Ovary (tissue), 9 donors: ENCODE data around the gene FMNL1. TPM values are rescaled to one million over a fixed set of nuclear protein-coding genes. Genes with fewer than 3 reads are reported as not detected.
"Not testable (repeated sequence)": the region's sequence is repeated elsewhere in the genome, so short reads cannot be mapped to it uniquely, and the experiment has no call there.

Source experiments
- DNase-seq, 5 donors: peaks; one replicate each; pipeline ENCODE4 v3.0.0-alpha.2; 2019 to 2020
- H3K27ac ChIP-seq, 2 donors: fragments of 200-600 bp; one replicate each; pipeline versions ENCODE4 v1.5.1 to v1.8.0; 2019 to 2022
- H3K27me3 ChIP-seq: fragments of 200-600 bp; one replicate; pipeline ENCODE4 v1.8.0; 2022
- H3K36me3 ChIP-seq: fragments of 200-600 bp; sonication (generic); one replicate; pipeline ENCODE4 v1.5.1; 2019
- H3K4me1 ChIP-seq: one replicate; pipeline ENCODE4 v1.8.1; 2013; ENCODE audit warnings: mild to moderate bottlenecking, moderate library complexity; ENCODE audit not compliant: insufficient read depth
- H3K4me3 ChIP-seq: fragments of 200-600 bp; sonication (generic); one replicate; pipeline ENCODE4 v1.5.1; 2017
- H3K9me3 ChIP-seq, 2 donors: fragments of 200-600 bp in 1 of 2; sonication (generic) in 1 of 2; one replicate each; pipeline versions ENCODE4 v1.5.1 to v1.8.1; 2013 to 2019; ENCODE audit warnings: mild to moderate bottlenecking in 1 of 2, moderate library complexity in 1 of 2
- EP300 ChIP-seq: sonication (generic); formaldehyde crosslinking; IDR thresholded peaks from one replicate; pipeline ENCODE4 v1.6.1; 2017; ENCODE audit warnings: antibody characterized with exemption
- POLR2A ChIP-seq: fragments of 450-650 bp; IDR thresholded peaks from one replicate; pipeline ENCODE4 v1.6.1; 2017; ENCODE audit warnings: antibody characterized with exemption, mild to moderate bottlenecking, moderate library complexity
- WGBS, 3 donors: extraction: QIAGEN DNeasy Blood & Tissue Kit in 1 of 3; methylation state at CpG; one replicate each; pipeline versions ENCODE4 v1.1.5 to v1.1.7; 2013 to 2017; 5-methylcytosine and 5-hydroxymethylcytosine counted together
- intact Hi-C, 4 donors: fragments of 100-400 bp; cut with DNase I; formaldehyde crosslinking; loops; one replicate each; pipeline versions ENCODE4 v1.11.0 to v1.15.1; 2022 to 2023
- polyA plus RNA-seq, 2 donors: library from polyadenylated mRNA; stranded (reverse); fragments of 200-250 nt in 1 of 2; fragments of 350-450 nt in 1 of 2; fragmentation: Illumina TruSeq in 1 of 2; extraction: RNeasy Lipid Tissue Mini Kit (QIAGEN cat#74804) in 1 of 2; gene quantifications; one replicate each; pipeline ENCODE4 v1.2.3, GENCODE V29; 2013 to 2014
- total RNA-seq, 7 donors: library from RNA; depleted of rRNA in 2 of 7; stranded (reverse); fragments of >200 nt in 2 of 7; fragmentation: NEBNext Ultra II Directional in 3 of 7; extraction: Animal tissue kit (Norgen Biotek cat#: 25700) in 3 of 7; gene quantifications; one replicate each; pipeline versions ENCODE4 v1.1.0 to v1.2.4, GENCODE V29; 2016 to 2023
- TF ChIP-seq, protein P1 (sequence below), 3 donors: fragments of 450-650 bp in 2 of 3; fragments of 200-600 bp in 1 of 3; IDR thresholded peaks; one replicate each; pipeline versions ENCODE4 v1.5.1 to v1.8.0; 2016 to 2022; ENCODE audit warnings: antibody characterized with exemption in 3 of 3, mild to moderate bottlenecking in 1 of 3
- donor health status: DM: no; HTN: no; CAD: no; lungs with moderate emphysema.
- donor health status: DM: no; HTN: no; CAD: no.
- donor health status: Bipolar disorder and iron deficiency.
- donor health status: DM: yes; HTN: yes; CAD: no.
- donor health status: DM: no; HTN: no; CAD: no.
- donor health status: DM: yes; HTN: yes; CAD: no.

Gene FMNL1
- total and polyA plus RNA-seq, 9 donors = 2.1 to 24.0 (median 6.1) TPM

DNA sequence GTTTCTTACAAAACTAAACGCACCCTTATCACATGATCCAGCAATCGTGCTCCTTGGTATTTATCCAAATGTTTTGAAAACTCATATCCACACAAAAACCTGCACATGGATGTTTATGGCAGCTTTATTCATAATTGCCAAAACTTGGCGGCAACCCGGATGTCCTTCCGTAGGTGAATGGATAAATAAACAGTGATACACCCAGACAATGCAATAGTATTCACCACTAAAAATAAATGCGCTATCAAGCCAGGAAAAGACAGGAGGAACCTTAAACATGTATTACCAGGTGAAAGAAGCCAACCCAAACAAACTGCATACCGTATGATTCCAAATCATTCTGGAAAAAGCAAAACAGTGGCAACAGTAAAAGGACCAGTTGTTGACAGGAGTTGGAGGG, 30.2 kb downstream of the FMNL1 start:
- Histone ChIP-seq H3K4me3 (no peak overlapping the region), H3K27me3 (no peaks in the 10 kb centered on the region), H3K4me1 (peaks cover 3% of the 10 kb centered on the region), H3K36me3 (no peaks in the 10 kb centered on the region), H3K9me3 (no peaks in the 10 kb centered on the region), H3K27ac (no peak overlapping the region)
- no peak for DNase-seq
- TF ChIP-seq EP300 = no peak
- TF ChIP-seq, protein P1, sequence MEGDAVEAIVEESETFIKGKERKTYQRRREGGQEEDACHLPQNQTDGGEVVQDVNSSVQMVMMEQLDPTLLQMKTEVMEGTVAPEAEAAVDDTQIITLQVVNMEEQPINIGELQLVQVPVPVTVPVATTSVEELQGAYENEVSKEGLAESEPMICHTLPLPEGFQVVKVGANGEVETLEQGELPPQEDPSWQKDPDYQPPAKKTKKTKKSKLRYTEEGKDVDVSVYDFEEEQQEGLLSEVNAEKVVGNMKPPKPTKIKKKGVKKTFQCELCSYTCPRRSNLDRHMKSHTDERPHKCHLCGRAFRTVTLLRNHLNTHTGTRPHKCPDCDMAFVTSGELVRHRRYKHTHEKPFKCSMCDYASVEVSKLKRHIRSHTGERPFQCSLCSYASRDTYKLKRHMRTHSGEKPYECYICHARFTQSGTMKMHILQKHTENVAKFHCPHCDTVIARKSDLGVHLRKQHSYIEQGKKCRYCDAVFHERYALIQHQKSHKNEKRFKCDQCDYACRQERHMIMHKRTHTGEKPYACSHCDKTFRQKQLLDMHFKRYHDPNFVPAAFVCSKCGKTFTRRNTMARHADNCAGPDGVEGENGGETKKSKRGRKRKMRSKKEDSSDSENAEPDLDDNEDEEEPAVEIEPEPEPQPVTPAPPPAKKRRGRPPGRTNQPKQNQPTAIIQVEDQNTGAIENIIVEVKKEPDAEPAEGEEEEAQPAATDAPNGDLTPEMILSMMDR (IDR thresholded peaks at IDR 0.05) = no peak
- TF ChIP-seq POLR2A = no peak
- 24 to 44% (median 38%) methylated on average over 7 of the region's 7 CpGs for WGBS, 3 donors
- intact Hi-C loops = no loop called here

- H3K4me1 ChIP-seq, intact Hi-C loops, H3K27ac ChIP-seq, H3K4me3 ChIP-seq, H3K36me3 ChIP-seq, H3K27me3 ChIP-seq, H3K9me3 ChIP-seq, DNase-seq: not testable (repeated sequence)
- 90 to 94% (median 91%) methylated on average over 7 of the region's 7 CpGs for WGBS, 3 donors
Measured at GRCh38 chr17:45253237-45253636, 31.6 kb downstream of the FMNL1 start.

DNA sequence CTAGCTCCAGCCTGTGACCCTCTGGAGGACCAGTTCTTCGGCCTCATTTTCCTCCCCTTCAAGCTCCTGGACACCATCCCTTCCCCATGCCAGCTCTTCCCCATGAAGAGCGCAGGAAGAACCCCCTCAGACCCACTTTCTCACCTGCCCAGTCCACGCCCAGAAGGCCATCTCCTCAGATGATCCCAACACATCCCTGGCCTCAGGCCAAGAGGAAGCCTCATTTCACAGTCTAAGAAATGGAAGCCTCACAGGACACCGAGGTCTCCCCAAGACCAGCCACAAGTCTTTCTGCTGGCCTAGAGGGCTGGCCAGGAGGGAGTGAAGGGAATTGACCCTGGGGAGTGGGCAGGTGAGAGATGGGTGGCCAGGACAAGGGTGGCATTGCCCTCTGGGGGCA, 32.2 kb downstream of the FMNL1 start:
- TF ChIP-seq POLR2A (no peak), EP300 (no peak)
- TF ChIP-seq, protein P1 (IDR thresholded peaks at IDR 0.05) = no peak
- no peaks in the 10 kb centered on the region for H3K9me3 ChIP-seq

DNA sequence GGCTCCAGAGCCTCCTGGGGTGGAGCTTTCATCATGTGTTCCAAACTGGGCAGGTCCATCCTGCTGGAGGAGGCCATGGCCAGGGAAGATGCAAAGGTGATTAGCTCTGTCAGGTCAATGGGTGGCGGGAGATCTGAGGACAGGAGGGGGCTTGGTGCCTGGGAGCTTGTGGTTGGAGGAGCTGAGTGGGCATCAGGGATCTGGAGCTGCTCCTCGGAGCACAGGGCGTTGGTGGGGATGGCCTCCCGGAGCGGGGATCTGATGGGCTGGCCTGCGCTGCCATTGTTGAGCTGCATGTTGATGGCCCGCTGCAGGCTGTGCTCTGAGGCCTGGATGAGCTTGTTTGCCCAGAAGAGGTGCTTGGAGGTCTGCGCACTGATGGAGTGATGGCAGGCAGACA, 33.7 kb downstream of the FMNL1 start:
- Histone ChIP-seq H3K4me3 (no peak overlapping the region), H3K27me3 (no peaks in the 10 kb centered on the region), H3K27ac (no peak overlapping the region), H3K36me3 (no peaks in the 10 kb centered on the region), H3K9me3 (no peaks in the 10 kb centered on the region), H3K4me1 (no peaks in the 10 kb centered on the region)
- DNase-seq = no peak
- 94 to 96% (median 94%) methylated on average over 8 of the region's 8 CpGs for WGBS, 3 donors
- TF ChIP-seq POLR2A (no peak), EP300 (no peak)
- TF ChIP-seq, protein P1 (IDR thresholded peaks at IDR 0.05) = no peak
- intact Hi-C loops = no loop called here

More for the DNA sequence above, 32.2 kb downstream of the FMNL1 start:
- no peak for DNase-seq
- intact Hi-C loops = no loop called here
- H3K27me3 ChIP-seq = no peaks in the 10 kb centered on the region
- 90 to 97% (median 92%) methylated on average over 4 of the region's 4 CpGs for WGBS, 3 donors
- no peak overlapping the region for H3K4me3 ChIP-seq
- no peaks in the 10 kb centered on the region for H3K4me1 ChIP-seq
- H3K36me3 ChIP-seq = no peaks in the 10 kb centered on the region
- H3K27ac ChIP-seq = no peak overlapping the region

DNA sequence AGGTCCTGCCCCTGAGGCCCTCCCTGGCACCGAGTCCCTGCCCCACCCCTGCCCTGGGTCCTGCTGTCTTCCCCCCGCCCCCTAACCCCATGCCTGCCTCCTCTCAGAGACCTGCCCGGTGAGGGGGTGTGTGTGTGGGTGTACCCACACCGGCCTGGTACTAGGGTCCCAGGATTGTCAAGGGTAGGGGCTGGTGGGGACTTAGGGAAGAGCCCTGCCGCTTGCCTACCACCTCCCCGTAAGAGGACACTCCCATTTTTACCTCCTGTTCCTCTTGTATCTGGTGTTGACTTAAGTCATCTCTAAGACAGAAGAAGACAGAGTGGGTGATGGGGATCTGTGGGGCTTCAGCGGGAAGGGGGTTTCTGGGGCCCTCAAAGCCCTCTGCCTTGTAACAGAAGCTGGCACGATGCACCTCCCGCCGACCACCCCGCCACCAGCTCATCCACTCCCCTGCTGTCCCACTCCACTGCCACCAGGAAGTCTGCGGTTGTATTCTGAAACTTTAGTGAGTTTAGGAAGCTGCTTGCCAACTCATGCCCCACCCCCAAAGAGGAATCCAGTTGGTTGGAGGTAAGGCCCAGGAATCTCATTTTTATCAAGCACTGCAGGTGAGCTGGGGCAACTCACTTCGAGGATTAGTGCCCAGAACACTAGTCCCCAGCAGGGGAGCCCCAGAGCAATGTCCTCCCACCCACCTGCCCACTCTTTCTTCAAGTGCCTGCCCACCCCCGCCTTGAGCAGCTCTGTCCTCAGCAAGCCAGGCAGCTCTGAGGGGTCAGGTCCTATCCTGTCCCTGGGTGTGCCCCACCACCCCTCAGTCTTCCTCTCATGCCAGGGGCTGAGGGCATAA, 34.7 kb downstream of the FMNL1 start:
- Histone ChIP-seq H3K9me3 (no peaks in the 10 kb centered on the region), H3K27ac (no peak overlapping the region), H3K4me1 (no peaks in the 10 kb centered on the region), H3K27me3 (no peaks in the 10 kb centered on the region), H3K36me3 (no peaks in the 10 kb centered on the region), H3K4me3 (no peak overlapping the region)
- no peak for TF ChIP-seq EP300
- TF ChIP-seq POLR2A = no peak
- TF ChIP-seq, protein P1 (IDR thresholded peaks at IDR 0.05) = no peak
- intact Hi-C loops = no loop called here
- 83 to 85% (median 83%) methylated on average over 14 of the region's 14 CpGs for WGBS, 3 donors
- no peak for DNase-seq
